GM12892 (cell line): ENCODE data around the gene KLF4.

Experiments used
- POLR2A ChIP-seq: IDR thresholded peaks from 2 replicates; pipeline ENCODE4 v1.6.1; 2011; ENCODE audit warnings: low read depth, low read length, control low read depth
- POLR2AphosphoS5 ChIP-seq: IDR thresholded peaks from 2 replicates; pipeline ENCODE4 v1.6.1; 2011; ENCODE audit warnings: low read depth, low read length, control low read depth
- TAF1 ChIP-seq: IDR thresholded peaks from 2 replicates; pipeline ENCODE4 v1.6.1; 2011; ENCODE audit warnings: low read depth, mild to moderate bottlenecking, control low read depth, low read length, borderline replicate concordance

DNA sequence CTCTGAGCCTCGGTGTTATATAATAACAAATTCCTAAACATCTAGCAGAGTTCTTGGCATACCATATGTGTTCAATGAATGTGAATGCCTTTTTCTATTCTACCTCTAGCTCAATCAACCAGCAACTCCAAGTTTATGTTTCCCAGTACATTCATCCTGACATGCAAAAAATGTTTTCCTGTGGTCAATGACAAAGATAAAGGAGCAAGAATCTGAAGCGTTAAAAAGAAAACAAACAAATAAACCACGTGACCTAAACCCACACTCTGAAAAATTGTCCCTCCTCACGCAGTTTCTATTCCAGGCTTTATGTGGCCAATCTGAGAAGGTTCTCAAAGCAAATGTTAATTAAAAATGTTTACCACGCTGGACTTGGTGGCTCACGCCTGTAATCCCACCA is 18.0 kb downstream of the KLF4 start:
- no peak for TF ChIP-seq POLR2A
- no peak for TF ChIP-seq POLR2AphosphoS5
- no peak for TF ChIP-seq TAF1
